SK-N-SH (cell line): ENCODE measurements around the gene DDT. TPM values are rescaled to one million over a fixed set of nuclear protein-coding genes. Genes with fewer than 3 reads are reported as not detected.
"Not testable (repeated sequence)": the region's sequence is repeated elsewhere in the genome, so short reads cannot be mapped to it uniquely, and the experiment has no call there.

Experiments
- CTCF ChIA-PET: fragments of 300-600, 350-600 bp; formaldehyde crosslinking; extraction: SDS; loops from one replicate; lab custom pipeline; 2021; lab: Yijun Ruan, JAX
- POLR2A ChIA-PET: fragments of 350-600 bp; sonication (Branson Sonifier 250); formaldehyde crosslinking; extraction: SDS; loops from one replicate; lab custom pipeline; 2020; ENCODE audit warnings: antibody characterized with exemption, inconsistent platforms; lab: Yijun Ruan, JAX
- DNase-seq: peaks from one replicate; pipeline ENCODE4 v3.0.0; 2012
- H2AFZ ChIP-seq: fragments of 200-600 bp; sonication (generic); 2 replicates; pipeline ENCODE4 v1.8.1; 2016; ENCODE audit warnings: antibody characterized with exemption, mild to moderate bottlenecking, low read depth
- H3F3A ChIP-seq: fragments of 200-600 bp; sonication (generic); replicated peaks from 2 replicates; pipeline ENCODE3; 2016; ENCODE audit warnings: antibody characterized with exemption, mild to moderate bottlenecking; ENCODE audit not compliant: insufficient read depth
- H3K27ac ChIP-seq, 2 experiments: fragments of 200-500 bp in 1 of 2; fragments of 200-600 bp in 1 of 2; sonication (Bioruptor generic) in 1 of 2; sonication (generic), shearing (Covaris generic) in 1 of 2; 2 replicates each; pipeline versions ENCODE4 v1.5.1 to v1.6.1; 2014 to 2016; ENCODE audit warnings: low read depth in 2 of 2, inconsistent platforms in 1 of 2, low read length in 1 of 2, mild to moderate bottlenecking in 1 of 2, mixed read lengths in 1 of 2
- H3K27me3 ChIP-seq: fragments of 200-600 bp; sonication (generic), shearing (Covaris generic); 2 replicates; pipeline ENCODE4 v1.6.1; 2016; ENCODE audit warnings: mixed run types; ENCODE audit not compliant: insufficient read depth
- H3K36me3 ChIP-seq, 2 experiments: fragments of 200-500 bp in 1 of 2; fragments of 200-600 bp in 1 of 2; sonication (Bioruptor generic) in 1 of 2; sonication (generic) in 1 of 2; replicated peaks in 1 of 2; 2 replicates each; pipeline versions ENCODE3 to v1.5.1; 2014 to 2016; ENCODE audit warnings: low read length in 1 of 2, mild to moderate bottlenecking in 1 of 2; ENCODE audit not compliant: insufficient read depth in 2 of 2, control insufficient read depth in 1 of 2
- H3K4me1 ChIP-seq, 2 experiments: fragments of 200-500 bp in 1 of 2; fragments of 200-600 bp in 1 of 2; sonication (Bioruptor generic) in 1 of 2; sonication (generic), shearing (Covaris generic) in 1 of 2; 2 replicates each; pipeline versions ENCODE4 v1.5.1 to v1.6.1; 2014 to 2016; ENCODE audit warnings: low read depth in 1 of 2, low read length in 1 of 2, mixed run types in 1 of 2; ENCODE audit not compliant: insufficient read depth in 2 of 2, control insufficient read depth in 1 of 2
- H3K4me2 ChIP-seq: fragments of 200-600 bp; sonication (generic), shearing (Covaris generic); 2 replicates; pipeline ENCODE4 v1.6.1; 2017; ENCODE audit warnings: mixed run types
- H3K4me3 ChIP-seq, 2 experiments: fragments of 200-500 bp in 1 of 2; fragments of 200-600 bp in 1 of 2; sonication (Bioruptor generic) in 1 of 2; sonication (generic), shearing (Covaris generic) in 1 of 2; 2 replicates each; pipeline versions ENCODE4 v1.5.1 to v1.8.1; 2014 to 2016; ENCODE audit warnings: low read depth in 2 of 2, inconsistent platforms in 1 of 2, low read length in 1 of 2, mild to moderate bottlenecking in 1 of 2, mixed read lengths in 1 of 2, moderate library complexity in 1 of 2
- H3K79me2 ChIP-seq: fragments of 200-600 bp; sonication (generic); 2 replicates; pipeline ENCODE4 v1.8.1; 2017; ENCODE audit warnings: mild to moderate bottlenecking; ENCODE audit not compliant: insufficient read depth
- H3K9ac ChIP-seq: fragments of 200-600 bp; sonication (generic); 2 replicates; pipeline ENCODE4 v1.6.1; 2017; ENCODE audit warnings: mixed run types
- H3K9me2 ChIP-seq: fragments of 200-600 bp; sonication (generic); 2 replicates; pipeline ENCODE4 v1.6.1; 2017; ENCODE audit warnings: mixed run types
- H3K9me3 ChIP-seq: fragments of 200-600 bp; sonication (generic); 2 replicates; pipeline ENCODE4 v1.6.1; 2017; ENCODE audit warnings: mixed run types, mild to moderate bottlenecking, moderate library complexity
- H4K20me1 ChIP-seq: fragments of 200-600 bp; sonication (generic); 2 replicates; pipeline ENCODE4 v1.6.1; 2017; ENCODE audit warnings: mild to moderate bottlenecking, mixed run types; ENCODE audit not compliant: insufficient read depth
- CHD2 ChIP-seq: fragments of 150-350 bp; IDR thresholded peaks from 2 replicates; pipeline ENCODE4 v1.6.1; 2018; ENCODE audit warnings: low read length; ENCODE audit not compliant: partially characterized antibody
- JUND ChIP-seq: IDR thresholded peaks from 2 replicates; pipeline ENCODE4 v1.4.0; 2012
- MXI1 ChIP-seq: IDR thresholded peaks from 2 replicates; pipeline ENCODE4 v1.6.1; 2012; ENCODE audit warnings: mild to moderate bottlenecking, low read depth, low read length, improper control_type of control experiment
- NRF1 ChIP-seq: IDR thresholded peaks from 2 replicates; pipeline ENCODE4 v1.6.1; 2012; ENCODE audit warnings: low read depth, mild to moderate bottlenecking, low read length
- POLR2AphosphoS5 ChIP-seq: IDR thresholded peaks from 2 replicates; pipeline ENCODE4 v1.6.1; 2012; ENCODE audit warnings: low read depth, low read length
- RAD21 ChIP-seq: IDR thresholded peaks from 2 replicates; pipeline ENCODE4 v1.6.1; 2012; ENCODE audit warnings: mild to moderate bottlenecking, low read length
- RFX5 ChIP-seq: IDR thresholded peaks from 2 replicates; pipeline ENCODE4 v1.6.1; 2012; ENCODE audit warnings: mild to moderate bottlenecking, improper control_type of control experiment, low read length
- RXRA ChIP-seq: IDR thresholded peaks from 2 replicates; pipeline ENCODE4 v1.4.0; 2012; ENCODE audit warnings: low read depth, mild to moderate bottlenecking, borderline replicate concordance
- SIN3A ChIP-seq: IDR thresholded peaks from 2 replicates; pipeline ENCODE4 v1.6.1; 2012; ENCODE audit warnings: low read depth, mild to moderate bottlenecking, low read length, moderate library complexity, borderline replicate concordance
- TAF1 ChIP-seq: IDR thresholded peaks from 2 replicates; pipeline ENCODE4 v1.6.1; 2012; ENCODE audit warnings: low read depth, mild to moderate bottlenecking, low read length, moderate library complexity, borderline replicate concordance
- TCF12 ChIP-seq: IDR thresholded peaks from 2 replicates; pipeline ENCODE4 v1.4.0; 2012
- WGBS: methylation state at CpG from one replicate; pipeline ENCODE4 v1.1.6; 2017; ENCODE audit warnings: low lambda C conversion rate; 5-methylcytosine and 5-hydroxymethylcytosine counted together
- polyA plus RNA-seq, 3 experiments: library from polyadenylated mRNA; depleted of rRNA; stranded (reverse); fragments of >200 nt; gene quantifications; 2 replicates each; pipeline ENCODE4 v1.2.3, GENCODE V29; 2012
- TF ChIP-seq, protein P1 (sequence below): IDR thresholded peaks from 2 replicates; pipeline ENCODE4 v1.4.0; 2012; ENCODE audit warnings: low read depth, borderline replicate concordance
- TF ChIP-seq, protein P2 (sequence below): IDR thresholded peaks from 2 replicates; pipeline ENCODE4 v1.4.0; 2012; ENCODE audit warnings: low read depth
- TF ChIP-seq, protein P3 (sequence below): IDR thresholded peaks from 2 replicates; pipeline ENCODE4; 2012
- TF ChIP-seq, protein P4 (sequence below): IDR thresholded peaks from 2 replicates; pipeline ENCODE4 v1.4.0; 2012; ENCODE audit warnings: low read depth, borderline replicate concordance

The DDT gene
- polyA plus RNA-seq, 1 of the 3 experiments (the other 2 are of a cell fraction): 198 TPM

DNA sequence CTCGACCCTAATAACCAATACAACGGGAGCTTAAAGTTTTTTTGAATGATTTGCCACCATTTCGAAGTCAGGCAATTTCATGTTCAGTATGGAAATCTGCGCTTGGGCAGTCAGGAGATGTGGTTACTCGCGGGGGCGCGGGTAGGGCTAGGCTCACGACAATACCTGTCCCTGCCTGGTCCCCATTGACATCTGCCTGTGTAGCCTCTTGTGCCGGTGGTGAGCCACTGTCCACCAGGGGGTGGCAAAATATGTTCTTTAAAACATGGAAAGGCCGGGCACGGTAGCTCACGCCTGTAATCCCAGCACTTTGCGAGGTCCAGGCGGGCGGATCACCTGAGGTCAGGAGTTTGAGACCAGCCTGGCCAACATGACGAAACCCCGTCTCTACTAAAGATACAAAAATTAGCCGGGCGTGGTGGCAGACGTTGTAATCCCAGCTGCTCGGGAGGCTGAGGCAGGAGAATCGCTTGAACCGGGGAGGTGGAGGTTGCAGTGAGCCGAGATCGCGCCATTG is 653 bp upstream of the DDT start:
- WGBS: no CpG with 5 or more reads among the region's 27 CpGs
- DNase-seq, H2AFZ ChIP-seq, H3F3A ChIP-seq, H3K4me3 ChIP-seq, H3K27ac ChIP-seq, H3K9ac ChIP-seq, POLR2A ChIA-PET, CTCF ChIA-PET, H3K4me1 ChIP-seq, H3K4me2 ChIP-seq, H4K20me1 ChIP-seq, H3K9me3 ChIP-seq, H3K27me3 ChIP-seq, H3K9me2 ChIP-seq: not testable (repeated sequence)
- Histone ChIP-seq H3K36me3 (peaks cover 13 to 14% of the 10 kb centered on the region in 2 experiments), H3K79me2 (peaks cover 20% of the 10 kb centered on the region; the same call in 1 of the 2 replicates)

DNA sequence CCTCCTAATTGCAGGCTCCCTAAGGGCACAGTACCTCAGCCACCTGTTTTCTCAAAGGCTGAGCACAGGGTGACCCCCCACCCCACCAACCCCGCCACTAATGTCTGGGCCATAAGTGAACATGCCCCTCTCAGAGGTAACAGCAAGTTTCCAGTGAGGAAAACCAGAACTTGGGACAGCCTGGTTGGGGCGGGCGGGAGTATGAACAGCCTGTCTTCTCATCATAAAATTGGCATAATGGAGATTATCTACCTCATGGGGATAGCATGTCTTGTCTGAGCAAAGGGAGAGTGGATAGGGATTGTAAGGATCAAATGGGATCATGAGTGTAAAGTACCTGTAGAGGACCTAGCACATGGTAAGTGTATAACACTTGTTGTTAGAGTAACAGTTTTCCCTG is 2.3 kb downstream of the DDT start:
- H2AFZ ChIP-seq, POLR2A ChIA-PET, H3K9me2 ChIP-seq, CTCF ChIA-PET, H3K4me2 ChIP-seq, H3K9ac ChIP-seq, H4K20me1 ChIP-seq, DNase-seq, H3K4me1 ChIP-seq, H3K27me3 ChIP-seq, H3K9me3 ChIP-seq, H3K4me3 ChIP-seq, H3F3A ChIP-seq, H3K27ac ChIP-seq: not testable (repeated sequence)
- peaks cover 28% of the 10 kb centered on the region; the same call in 1 of the 2 replicates for H3K79me2 ChIP-seq
- H3K36me3 ChIP-seq: peaks cover 16 to 20% of the 10 kb centered on the region in 2 experiments
- 97% methylated on average over 3 of the region's 3 CpGs for WGBS

DNA sequence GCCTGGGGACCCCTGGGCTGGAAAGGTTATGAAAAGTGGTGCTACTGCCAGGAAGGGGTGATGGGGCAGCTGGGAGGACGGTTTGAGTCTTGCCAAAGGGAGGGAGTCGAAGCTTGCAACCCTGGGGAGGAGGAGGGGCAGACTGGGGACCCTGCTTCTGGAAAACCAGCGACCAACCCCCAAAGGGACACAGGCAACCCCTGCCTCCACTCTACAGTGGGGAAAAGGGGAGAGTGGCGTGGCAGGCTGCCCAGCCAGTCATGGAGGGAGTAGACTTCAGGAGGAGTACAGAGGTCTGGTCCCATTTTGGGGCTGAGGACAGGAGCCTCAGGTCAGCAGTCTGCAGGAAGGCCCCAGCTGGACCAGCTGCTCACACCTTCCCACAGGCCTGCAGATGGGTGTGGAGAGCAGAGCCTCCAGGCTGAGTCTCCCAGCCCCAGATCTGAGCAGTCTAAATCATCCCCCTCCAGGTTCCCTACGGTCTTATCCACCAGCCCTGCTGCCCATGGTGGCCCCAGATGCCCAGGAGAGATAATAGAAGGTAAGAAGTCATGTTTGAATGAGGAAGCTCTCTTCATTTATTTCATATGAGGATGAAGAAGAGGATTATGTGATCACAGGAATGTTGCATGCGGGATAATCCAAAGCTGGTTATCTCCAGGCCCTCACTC is 3.3 kb downstream of the DDT start:
- POLR2A ChIA-PET: no interaction called here
- 67% methylated on average over 5 of the region's 6 CpGs for WGBS

More for the DNA sequence above, 3.3 kb downstream of the DDT start:
- Histone ChIP-seq H3K4me1 (no peaks in the 10 kb centered on the region; a peak in 1 of 4 replicates), H3K9me3 (no peaks in the 10 kb centered on the region), H4K20me1 (no peaks in the 10 kb centered on the region), H3K27me3 (no peaks in the 10 kb centered on the region), H3K4me2 (no peak overlapping the region), H3K9me2 (no peaks in the 10 kb centered on the region), H3K79me2 (peaks cover 28% of the 10 kb centered on the region; the same call in 1 of the 2 replicates), H3K27ac (no peak overlapping the region), H3K4me3 (no peak overlapping the region), H3K9ac (no peak overlapping the region), H3F3A (peaks cover 5% of the 10 kb centered on the region), H2AFZ (no peak overlapping the region), H3K36me3 (peaks cover 16 to 20% of the 10 kb centered on the region in 2 experiments)
- no peak for DNase-seq
- TF ChIP-seq POLR2AphosphoS5 (no peak), RAD21 (no peak), SIN3A (no peak), MXI1 (no peak), NRF1 (no peak), TCF12 (no peak), JUND (no peak), RFX5 (no peak), RXRA (no peak), CHD2 (no peak), TAF1 (no peak)
- TF ChIP-seq, protein P1, sequence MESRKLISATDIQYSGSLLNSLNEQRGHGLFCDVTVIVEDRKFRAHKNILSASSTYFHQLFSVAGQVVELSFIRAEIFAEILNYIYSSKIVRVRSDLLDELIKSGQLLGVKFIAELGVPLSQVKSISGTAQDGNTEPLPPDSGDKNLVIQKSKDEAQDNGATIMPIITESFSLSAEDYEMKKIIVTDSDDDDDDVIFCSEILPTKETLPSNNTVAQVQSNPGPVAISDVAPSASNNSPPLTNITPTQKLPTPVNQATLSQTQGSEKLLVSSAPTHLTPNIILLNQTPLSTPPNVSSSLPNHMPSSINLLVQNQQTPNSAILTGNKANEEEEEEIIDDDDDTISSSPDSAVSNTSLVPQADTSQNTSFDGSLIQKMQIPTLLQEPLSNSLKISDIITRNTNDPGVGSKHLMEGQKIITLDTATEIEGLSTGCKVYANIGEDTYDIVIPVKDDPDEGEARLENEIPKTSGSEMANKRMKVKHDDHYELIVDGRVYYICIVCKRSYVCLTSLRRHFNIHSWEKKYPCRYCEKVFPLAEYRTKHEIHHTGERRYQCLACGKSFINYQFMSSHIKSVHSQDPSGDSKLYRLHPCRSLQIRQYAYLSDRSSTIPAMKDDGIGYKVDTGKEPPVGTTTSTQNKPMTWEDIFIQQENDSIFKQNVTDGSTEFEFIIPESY: no peak
- TF ChIP-seq, protein P2, sequence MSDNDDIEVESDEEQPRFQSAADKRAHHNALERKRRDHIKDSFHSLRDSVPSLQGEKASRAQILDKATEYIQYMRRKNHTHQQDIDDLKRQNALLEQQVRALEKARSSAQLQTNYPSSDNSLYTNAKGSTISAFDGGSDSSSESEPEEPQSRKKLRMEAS: no peak
- TF ChIP-seq, protein P3, sequence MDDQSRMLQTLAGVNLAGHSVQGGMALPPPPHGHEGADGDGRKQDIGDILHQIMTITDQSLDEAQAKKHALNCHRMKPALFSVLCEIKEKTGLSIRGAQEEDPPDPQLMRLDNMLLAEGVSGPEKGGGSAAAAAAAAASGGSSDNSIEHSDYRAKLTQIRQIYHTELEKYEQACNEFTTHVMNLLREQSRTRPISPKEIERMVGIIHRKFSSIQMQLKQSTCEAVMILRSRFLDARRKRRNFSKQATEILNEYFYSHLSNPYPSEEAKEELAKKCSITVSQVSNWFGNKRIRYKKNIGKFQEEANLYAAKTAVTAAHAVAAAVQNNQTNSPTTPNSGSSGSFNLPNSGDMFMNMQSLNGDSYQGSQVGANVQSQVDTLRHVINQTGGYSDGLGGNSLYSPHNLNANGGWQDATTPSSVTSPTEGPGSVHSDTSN: no peak
- TF ChIP-seq, protein P4, sequence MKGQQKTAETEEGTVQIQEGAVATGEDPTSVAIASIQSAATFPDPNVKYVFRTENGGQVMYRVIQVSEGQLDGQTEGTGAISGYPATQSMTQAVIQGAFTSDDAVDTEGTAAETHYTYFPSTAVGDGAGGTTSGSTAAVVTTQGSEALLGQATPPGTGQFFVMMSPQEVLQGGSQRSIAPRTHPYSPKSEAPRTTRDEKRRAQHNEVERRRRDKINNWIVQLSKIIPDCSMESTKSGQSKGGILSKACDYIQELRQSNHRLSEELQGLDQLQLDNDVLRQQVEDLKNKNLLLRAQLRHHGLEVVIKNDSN: no peak
- CTCF ChIA-PET: no interaction called here
